ENCODE results near the gene ASF1B.

DNA sequence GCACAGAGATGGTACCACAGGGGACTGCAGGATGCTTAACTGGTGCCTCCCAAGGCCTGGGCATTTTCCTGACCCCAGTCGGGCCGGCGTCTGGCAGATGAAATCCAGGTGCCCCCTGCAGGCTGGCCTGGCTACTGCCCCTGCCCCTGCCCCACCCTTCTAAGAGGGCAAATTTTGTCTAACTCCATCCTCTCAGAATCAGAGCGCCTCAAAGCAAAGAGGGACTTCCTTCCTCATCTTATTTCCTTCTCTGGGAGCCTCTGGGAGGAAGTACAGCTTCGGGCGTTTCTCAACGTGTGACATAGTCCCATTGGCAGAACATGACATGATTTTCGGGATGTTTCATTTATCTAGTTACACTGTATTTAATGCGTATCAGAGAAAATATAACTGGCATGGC lies 21.5 kb downstream of the ASF1B start:
- TF ChIP-seq CTCF (IDR thresholded peaks at IDR 0.05; ENCODE audit: insufficient read depth, low read length, poor library complexity, severe bottlenecking) (peak; percentile 34), EZH2phosphoT487 (conservative IDR thresholded peaks at IDR 0.05; ENCODE audit: low read length) (no peak)
